ENCODE results near the gene CDK19. TPM values are rescaled to one million over a fixed set of nuclear protein-coding genes. Genes with fewer than 3 reads are reported as not detected.
A peak's percentile ranks its signal among the peaks of the same experiment; 100 is the strongest.

CDK19 gene
- total RNA-seq, 1 donor from 2014 or later = 11.0 TPM

GRCh38 chr6:110690916-110691315 is 124.4 kb downstream of the CDK19 start:
- Histone ChIP-seq H3K27ac (ENCODE audit: low read depth, low read length) (no peak overlapping the region), H3K36me3 (ENCODE audit: control insufficient read depth in 3 of 3, insufficient read depth in 3 of 3, low read length in 3 of 3) (no peaks in the 10 kb centered on the region), H3K9me3 (ENCODE audit: control insufficient read depth in 3 of 3, low read length in 3 of 3) (no peaks in the 10 kb centered on the region), H3K27me3 (ENCODE audit: control insufficient read depth in 3 of 3, insufficient read depth in 3 of 3, low read length in 3 of 3) (no peaks in the 10 kb centered on the region), H3K4me3 (ENCODE audit: low read length in 3 of 3) (no peak overlapping the region), H3K4me1 (ENCODE audit: control insufficient read depth in 3 of 3, insufficient read depth in 3 of 3, low read length in 3 of 3) (no peaks in the 10 kb centered on the region), H3K9ac (ENCODE audit: low read depth in 1 of 3, low read length in 3 of 3) (no peak overlapping the region)

GRCh38 chr6:110690106-110690654 is 125.1 kb downstream of the CDK19 start:
- Histone ChIP-seq H3K9ac (ENCODE audit: low read depth in 1 of 3, low read length in 3 of 3) (no peak overlapping the region), H3K9me3 (ENCODE audit: control insufficient read depth in 3 of 3, low read length in 3 of 3) (no peaks in the 10 kb centered on the region), H3K27ac (ENCODE audit: low read depth, low read length) (no peak overlapping the region), H3K36me3 (ENCODE audit: control insufficient read depth in 3 of 3, insufficient read depth in 3 of 3, low read length in 3 of 3) (no peaks in the 10 kb centered on the region), H3K4me1 (ENCODE audit: control insufficient read depth in 3 of 3, insufficient read depth in 3 of 3, low read length in 3 of 3) (no peaks in the 10 kb centered on the region), H3K4me3 (ENCODE audit: low read length in 3 of 3) (no peak overlapping the region), H3K27me3 (ENCODE audit: control insufficient read depth in 3 of 3, insufficient read depth in 3 of 3, low read length in 3 of 3) (no peaks in the 10 kb centered on the region)

- Histone ChIP-seq H3K4me3 (ENCODE audit: low read length in 3 of 3) (no peak overlapping the region), H3K4me1 (ENCODE audit: control insufficient read depth in 3 of 3, insufficient read depth in 3 of 3, low read length in 3 of 3) (no peaks in the 10 kb centered on the region), H3K36me3 (ENCODE audit: control insufficient read depth in 3 of 3, insufficient read depth in 3 of 3, low read length in 3 of 3) (no peaks in the 10 kb centered on the region), H3K27ac (ENCODE audit: low read depth, low read length) (no peak overlapping the region), H3K9ac (ENCODE audit: low read depth in 1 of 3, low read length in 3 of 3) (no peak overlapping the region), H3K9me3 (ENCODE audit: control insufficient read depth in 3 of 3, low read length in 3 of 3) (no peaks in the 10 kb centered on the region), H3K27me3 (ENCODE audit: control insufficient read depth in 3 of 3, insufficient read depth in 3 of 3, low read length in 3 of 3) (no peaks in the 10 kb centered on the region)
Observed at GRCh38 chr6:110689275-110689935, 125.9 kb downstream of the CDK19 start.

- no peaks in the 10 kb centered on the region for H3K9me3 ChIP-seq (ENCODE audit: control insufficient read depth in 3 of 3, low read length in 3 of 3)
- no peak overlapping the region for H3K4me3 ChIP-seq (ENCODE audit: low read length in 3 of 3)
- H3K4me1 ChIP-seq (ENCODE audit: control insufficient read depth in 3 of 3, insufficient read depth in 3 of 3, low read length in 3 of 3) = no peaks in the 10 kb centered on the region
- H3K36me3 ChIP-seq (ENCODE audit: control insufficient read depth in 3 of 3, insufficient read depth in 3 of 3, low read length in 3 of 3) = no peaks in the 10 kb centered on the region
- no peaks in the 10 kb centered on the region for H3K27me3 ChIP-seq (ENCODE audit: control insufficient read depth in 3 of 3, insufficient read depth in 3 of 3, low read length in 3 of 3)
- H3K27ac ChIP-seq (ENCODE audit: low read depth, low read length) = no peak overlapping the region
- H3K9ac ChIP-seq (ENCODE audit: low read depth in 1 of 3, low read length in 3 of 3) = no peak overlapping the region
Observed at GRCh38 chr6:110688661-110689268, 126.5 kb downstream of the CDK19 start.

- Histone ChIP-seq H3K27ac (ENCODE audit: low read depth, low read length) (no peak overlapping the region), H3K36me3 (ENCODE audit: control insufficient read depth in 3 of 3, insufficient read depth in 3 of 3, low read length in 3 of 3) (no peaks in the 10 kb centered on the region), H3K9me3 (ENCODE audit: control insufficient read depth in 3 of 3, low read length in 3 of 3) (no peaks in the 10 kb centered on the region), H3K4me1 (ENCODE audit: control insufficient read depth in 3 of 3, insufficient read depth in 3 of 3, low read length in 3 of 3) (peaks cover 0 to 3% (median 3%) of the 10 kb centered on the region in 3 donors), H3K9ac (ENCODE audit: low read depth in 1 of 3, low read length in 3 of 3) (no peak overlapping the region), H3K4me3 (ENCODE audit: low read length in 3 of 3) (no peak overlapping the region), H3K27me3 (ENCODE audit: control insufficient read depth in 3 of 3, insufficient read depth in 3 of 3, low read length in 3 of 3) (no peaks in the 10 kb centered on the region)
Observed at GRCh38 chr6:110687326-110687725, 127.9 kb downstream of the CDK19 start.

GRCh38 chr6:110683241-110683640 is 132.0 kb downstream of the CDK19 start:
- H3K4me1 ChIP-seq (ENCODE audit: control insufficient read depth in 3 of 3, insufficient read depth in 3 of 3, low read length in 3 of 3) = peaks cover 3 to 11% (median 8%) of the 10 kb centered on the region in 3 donors
- no peak overlapping the region for H3K27ac ChIP-seq (ENCODE audit: low read depth, low read length)
- no peak overlapping the region for H3K9ac ChIP-seq (ENCODE audit: low read depth in 1 of 3, low read length in 3 of 3)
- H3K9me3 ChIP-seq (ENCODE audit: control insufficient read depth in 3 of 3, low read length in 3 of 3) = no peaks in the 10 kb centered on the region
- no peaks in the 10 kb centered on the region for H3K36me3 ChIP-seq (ENCODE audit: control insufficient read depth in 3 of 3, insufficient read depth in 3 of 3, low read length in 3 of 3)
- no peaks in the 10 kb centered on the region for H3K27me3 ChIP-seq (ENCODE audit: control insufficient read depth in 3 of 3, insufficient read depth in 3 of 3, low read length in 3 of 3)
- no peak overlapping the region for H3K4me3 ChIP-seq (ENCODE audit: low read length in 3 of 3)

- Histone ChIP-seq H3K4me1 (ENCODE audit: control insufficient read depth in 3 of 3, insufficient read depth in 3 of 3, low read length in 3 of 3) (peaks cover 3 to 11% (median 8%) of the 10 kb centered on the region in 3 donors), H3K9ac (ENCODE audit: low read depth in 1 of 3, low read length in 3 of 3) (peak overlapping the region in 1 of 3 donors; percentile 35), H3K4me3 (ENCODE audit: low read length in 3 of 3) (no peak overlapping the region), H3K27me3 (ENCODE audit: control insufficient read depth in 3 of 3, insufficient read depth in 3 of 3, low read length in 3 of 3) (no peaks in the 10 kb centered on the region), H3K9me3 (ENCODE audit: control insufficient read depth in 3 of 3, low read length in 3 of 3) (no peaks in the 10 kb centered on the region), H3K36me3 (ENCODE audit: control insufficient read depth in 3 of 3, insufficient read depth in 3 of 3, low read length in 3 of 3) (no peaks in the 10 kb centered on the region), H3K27ac (ENCODE audit: low read depth, low read length) (peak overlapping the region; percentile 54)
Observed at GRCh38 chr6:110682460-110682853, 132.8 kb downstream of the CDK19 start.

- Histone ChIP-seq H3K9ac (ENCODE audit: low read depth in 1 of 3, low read length in 3 of 3) (peak overlapping the region in 2 of 3 donors; percentile 35), H3K36me3 (ENCODE audit: control insufficient read depth in 3 of 3, insufficient read depth in 3 of 3, low read length in 3 of 3) (no peaks in the 10 kb centered on the region), H3K9me3 (ENCODE audit: control insufficient read depth in 3 of 3, low read length in 3 of 3) (no peaks in the 10 kb centered on the region), H3K4me1 (ENCODE audit: control insufficient read depth in 3 of 3, insufficient read depth in 3 of 3, low read length in 3 of 3) (peaks cover 3 to 11% (median 8%) of the 10 kb centered on the region in 3 donors), H3K27ac (ENCODE audit: low read depth, low read length) (peak overlapping the region; percentile 54), H3K4me3 (ENCODE audit: low read length in 3 of 3) (no peak overlapping the region), H3K27me3 (ENCODE audit: control insufficient read depth in 3 of 3, insufficient read depth in 3 of 3, low read length in 3 of 3) (no peaks in the 10 kb centered on the region)
Observed at GRCh38 chr6:110681543-110682459, 133.5 kb downstream of the CDK19 start.

- no peak overlapping the region for H3K27ac ChIP-seq (ENCODE audit: low read depth, low read length)
- no peak overlapping the region for H3K9ac ChIP-seq (ENCODE audit: low read depth in 1 of 3, low read length in 3 of 3)
- H3K36me3 ChIP-seq (ENCODE audit: control insufficient read depth in 3 of 3, insufficient read depth in 3 of 3, low read length in 3 of 3) = no peaks in the 10 kb centered on the region
- H3K4me1 ChIP-seq (ENCODE audit: control insufficient read depth in 3 of 3, insufficient read depth in 3 of 3, low read length in 3 of 3) = peaks cover 0 to 4% (median under 1%) of the 10 kb centered on the region in 3 donors
- H3K9me3 ChIP-seq (ENCODE audit: control insufficient read depth in 3 of 3, low read length in 3 of 3) = no peaks in the 10 kb centered on the region
- H3K4me3 ChIP-seq (ENCODE audit: low read length in 3 of 3) = no peak overlapping the region
- no peaks in the 10 kb centered on the region for H3K27me3 ChIP-seq (ENCODE audit: control insufficient read depth in 3 of 3, insufficient read depth in 3 of 3, low read length in 3 of 3)
Observed at GRCh38 chr6:110676396-110676795, 138.9 kb downstream of the CDK19 start.

Measured in skeletal muscle tissue (tissue), 4 donors.